A204.1 (cell line): ENCODE data around the gene DNAJC1.
"Not testable (repeated sequence)": the region's sequence is repeated elsewhere in the genome, so short reads cannot be mapped to it uniquely, and the experiment has no call there.

Experiments
- FAIRE-seq: peaks from 2 replicates; lab custom pipeline; 2012; peaks lifted over from hg19 to GRCh38; lab: Jason Lieb, UNC

The DNAJC1 gene

DNA sequence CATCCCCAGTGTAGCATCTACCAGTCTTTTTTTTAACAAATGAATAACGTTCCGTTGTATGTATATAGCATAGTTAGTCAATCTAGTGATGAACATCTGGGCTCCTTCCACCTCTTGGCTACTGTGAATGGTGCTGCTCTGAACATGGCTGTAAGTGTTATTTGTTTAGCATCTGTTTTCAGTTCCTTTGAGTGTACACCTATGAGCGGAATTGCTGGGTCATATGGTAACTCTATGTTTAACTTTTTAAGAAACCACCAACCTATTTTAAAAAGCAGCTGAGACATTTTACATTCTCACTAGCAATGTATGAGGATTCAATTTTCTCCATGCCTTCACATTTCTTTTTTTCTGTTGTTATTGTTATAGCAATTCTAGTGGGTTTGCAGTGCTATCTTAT is 178.2 kb downstream of the DNAJC1 start:
- no peak for FAIRE-seq

DNA sequence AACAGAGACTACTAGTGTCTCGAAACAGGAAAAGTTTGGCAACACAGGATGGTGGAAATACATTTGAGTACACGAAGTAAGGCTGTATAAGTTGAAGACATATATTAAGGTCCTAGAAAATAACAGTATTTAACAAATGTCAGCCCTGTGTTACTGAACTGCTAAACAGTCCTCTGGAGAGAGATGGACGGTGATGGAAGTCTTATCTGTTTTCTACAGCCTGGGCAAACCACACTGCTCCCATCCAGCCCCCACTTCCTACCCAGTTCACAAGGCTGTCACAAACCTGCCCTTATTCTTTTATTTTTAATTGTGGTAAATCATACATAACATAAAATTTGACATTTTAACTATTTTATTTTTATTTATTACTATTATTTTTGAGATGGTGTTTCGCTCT is 179.1 kb downstream of the DNAJC1 start:
- no peak for FAIRE-seq

DNA sequence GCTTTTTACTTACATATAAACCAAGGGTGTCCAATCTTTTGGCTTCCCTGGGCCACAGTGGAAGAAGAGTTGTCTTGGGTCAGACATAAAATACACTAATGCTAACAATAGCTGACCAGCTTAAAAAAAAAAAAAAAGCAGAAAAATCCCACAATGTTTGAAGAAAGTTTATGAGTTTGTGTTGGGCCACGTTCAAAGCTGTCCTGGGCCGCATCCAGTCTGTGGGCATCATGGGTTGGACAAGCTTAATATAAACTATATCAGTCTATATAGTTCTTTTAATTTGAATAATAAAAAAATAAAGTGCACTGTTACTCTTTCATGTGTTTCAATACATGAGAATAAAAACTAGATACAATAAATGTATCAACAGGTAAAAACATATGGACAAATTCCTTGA is 179.9 kb downstream of the DNAJC1 start:
- FAIRE-seq = no peak

DNA sequence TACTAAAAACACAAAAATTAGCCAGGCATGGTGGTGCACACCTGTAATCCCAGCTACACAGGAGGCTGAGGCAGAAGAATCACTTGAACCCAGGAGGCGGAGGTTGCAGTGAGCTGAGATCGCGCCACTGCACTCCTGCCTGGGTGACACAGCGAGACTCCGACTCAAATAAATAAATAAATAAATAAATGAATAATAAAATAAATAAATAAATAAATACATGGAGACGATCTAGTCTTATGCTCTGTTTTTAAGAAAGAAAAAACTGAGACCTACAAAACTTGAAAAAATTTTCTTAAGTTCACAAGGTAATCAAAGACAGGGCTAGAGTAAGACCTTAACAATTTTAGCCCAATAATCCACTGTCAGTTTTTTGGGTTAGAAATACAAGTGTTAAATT is 181.3 kb downstream of the DNAJC1 start:
- FAIRE-seq = not testable (repeated sequence)

DNA sequence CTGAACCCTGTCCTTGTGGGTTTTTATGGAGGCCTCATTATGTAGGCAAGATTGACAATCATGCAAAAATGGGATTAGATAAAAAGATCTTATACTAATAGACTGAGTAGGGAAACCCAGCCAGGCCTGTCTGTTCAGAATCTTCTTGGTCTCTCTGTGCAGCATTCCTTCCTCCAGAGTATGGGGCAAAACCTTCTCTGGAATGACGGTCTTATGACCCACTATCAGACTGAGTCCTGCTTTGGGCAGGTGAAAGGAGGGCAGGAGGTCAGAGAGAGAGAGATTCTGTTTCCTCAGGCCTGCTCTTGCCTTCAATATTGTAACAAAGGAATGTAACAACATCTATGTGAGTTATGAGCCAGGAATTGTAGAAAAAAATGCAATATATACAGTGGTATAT is 182.6 kb downstream of the DNAJC1 start:
- FAIRE-seq = no peak

DNA sequence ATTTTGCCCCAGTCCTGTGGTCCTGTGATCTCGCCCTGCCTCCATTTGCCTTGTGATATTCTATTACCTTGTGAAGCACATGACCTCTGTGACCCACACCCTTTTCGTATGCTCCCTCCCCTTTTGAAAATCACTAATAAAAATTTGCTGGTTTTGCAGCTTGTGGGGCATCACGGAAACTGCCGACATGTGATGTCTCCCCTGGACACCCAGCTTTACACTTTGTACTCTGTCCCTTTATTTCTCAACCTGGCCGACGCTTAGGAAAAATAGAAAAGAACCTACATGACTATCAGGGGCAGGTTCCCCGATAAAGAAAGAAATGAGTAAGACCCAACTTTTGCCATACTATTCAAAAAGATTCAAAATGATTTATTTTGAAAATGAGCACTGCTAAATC is 185.1 kb downstream of the DNAJC1 start:
- FAIRE-seq = not testable (repeated sequence)

DNA sequence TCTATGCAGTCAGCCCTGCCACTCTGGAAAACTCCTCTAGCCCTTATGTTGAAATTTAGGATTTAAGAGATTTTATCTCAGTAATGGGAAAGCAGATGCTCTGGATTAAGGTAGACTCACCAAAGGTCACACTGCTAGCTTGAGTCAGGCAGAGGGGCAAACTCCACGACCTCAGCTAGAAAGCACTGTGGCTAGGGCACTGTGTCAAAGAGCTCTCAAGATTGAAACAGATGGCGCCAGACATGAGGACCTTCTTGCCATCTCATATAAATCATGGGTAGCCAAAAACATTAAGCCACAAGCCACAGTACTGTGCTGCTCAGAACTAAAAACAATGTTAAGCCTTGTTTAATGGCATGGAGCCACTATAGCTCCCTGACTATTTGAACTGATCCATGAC is 188.7 kb downstream of the DNAJC1 start:
- no peak for FAIRE-seq

DNA sequence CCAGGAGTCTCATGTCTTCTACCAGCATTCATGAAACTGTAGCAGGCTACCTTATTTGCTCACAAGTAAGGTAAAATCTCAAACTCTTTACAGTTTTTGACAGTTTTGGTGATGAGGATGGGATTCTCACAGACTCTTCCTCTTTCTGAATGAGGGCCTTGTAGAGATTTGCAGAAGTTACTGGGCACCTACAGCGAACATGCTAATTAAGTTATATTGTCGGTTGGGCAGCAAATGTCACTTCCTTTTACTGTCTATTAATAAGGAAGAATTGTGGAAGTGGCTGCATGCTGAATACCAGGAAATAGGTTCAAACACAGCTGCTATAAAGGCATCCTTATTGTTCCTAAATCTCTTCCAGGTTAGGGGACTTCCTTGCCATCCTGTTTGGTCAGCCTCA is 189.6 kb downstream of the DNAJC1 start:
- FAIRE-seq = no peak

DNA sequence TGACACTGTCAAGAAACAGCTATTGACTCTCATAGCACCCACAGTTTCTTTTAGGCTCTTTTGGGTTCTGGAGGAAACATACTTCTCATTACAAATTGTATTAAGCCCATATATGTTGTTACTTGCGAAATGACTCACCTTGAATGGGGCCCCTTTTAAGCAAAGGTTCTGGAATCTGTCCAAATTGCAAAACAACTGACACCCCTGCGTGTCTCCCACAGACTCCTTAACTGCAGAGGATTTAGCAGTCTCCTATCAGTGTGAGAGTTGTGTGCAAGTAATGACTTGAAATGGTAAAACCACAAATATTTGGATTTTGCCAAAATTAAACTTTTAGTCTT is 192.3 kb downstream of the DNAJC1 start:
- FAIRE-seq = no peak

DNA sequence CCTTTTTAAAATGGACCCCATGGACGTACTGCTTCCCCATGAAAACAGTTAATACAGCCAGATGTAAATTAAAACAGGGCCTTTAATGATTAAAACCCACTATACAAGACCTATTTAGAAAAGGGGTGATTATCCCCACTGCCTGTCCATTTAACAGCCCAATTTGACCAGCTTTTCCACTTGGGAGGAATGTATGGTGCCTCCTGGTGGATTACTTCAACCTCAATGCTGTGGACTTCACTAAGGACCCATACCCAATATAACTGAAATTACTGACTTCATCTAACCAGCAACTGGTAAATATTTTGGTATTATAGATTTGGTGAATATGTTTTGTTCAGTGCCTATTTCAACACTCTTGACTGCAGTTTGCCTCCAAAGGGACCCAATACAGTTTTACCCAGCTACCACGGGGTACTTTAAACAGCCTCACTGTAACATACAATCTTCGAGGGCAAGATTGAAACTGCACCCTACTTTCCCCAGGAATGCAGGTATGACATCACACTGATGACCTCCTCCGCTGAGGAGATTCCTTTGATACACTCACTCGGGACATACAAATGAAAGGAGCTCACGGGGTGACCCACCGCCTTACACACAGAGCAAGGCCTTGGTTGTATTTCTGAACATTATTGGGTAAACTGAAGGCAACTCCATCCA is 192.8 kb downstream of the DNAJC1 start:
- no peak for FAIRE-seq

DNA sequence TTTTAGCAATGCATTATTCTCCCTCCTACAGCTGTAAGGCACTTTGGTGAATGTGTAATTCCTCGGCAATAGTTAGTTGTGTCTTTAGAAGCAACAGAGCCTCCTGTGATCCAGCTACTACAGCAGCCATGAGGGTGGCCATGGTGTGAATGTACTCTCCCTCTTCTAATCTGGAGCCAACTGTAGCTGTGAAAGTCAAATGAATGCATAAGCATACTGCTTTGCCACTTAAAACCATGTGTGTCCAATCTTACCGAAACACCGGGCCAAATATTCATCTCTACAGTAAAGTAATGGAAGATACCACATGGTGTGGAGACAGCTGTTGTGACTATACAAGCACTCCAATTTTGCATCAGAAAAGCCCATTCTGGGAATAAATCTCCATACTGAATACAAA is 195.0 kb downstream of the DNAJC1 start:
- FAIRE-seq = no peak

DNA sequence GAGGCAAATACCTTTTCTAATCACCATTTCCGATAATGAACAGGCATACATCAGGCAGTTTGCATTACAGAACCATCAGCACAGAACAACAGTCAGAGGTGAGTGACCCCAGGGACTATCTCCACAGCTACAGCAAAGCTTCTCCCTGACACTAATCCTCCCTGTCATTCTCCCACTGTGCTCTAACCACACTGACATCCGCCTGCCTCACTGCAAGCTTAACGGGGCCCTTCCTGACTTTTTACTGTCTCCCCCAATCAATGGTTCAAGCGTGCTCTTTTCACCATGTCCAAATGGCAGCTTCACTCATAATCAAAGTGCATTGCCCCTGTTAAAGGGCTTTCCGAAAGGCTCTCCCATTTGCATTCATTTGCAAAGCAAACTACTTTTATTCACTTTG is 196.3 kb downstream of the DNAJC1 start:
- FAIRE-seq = no peak

DNA sequence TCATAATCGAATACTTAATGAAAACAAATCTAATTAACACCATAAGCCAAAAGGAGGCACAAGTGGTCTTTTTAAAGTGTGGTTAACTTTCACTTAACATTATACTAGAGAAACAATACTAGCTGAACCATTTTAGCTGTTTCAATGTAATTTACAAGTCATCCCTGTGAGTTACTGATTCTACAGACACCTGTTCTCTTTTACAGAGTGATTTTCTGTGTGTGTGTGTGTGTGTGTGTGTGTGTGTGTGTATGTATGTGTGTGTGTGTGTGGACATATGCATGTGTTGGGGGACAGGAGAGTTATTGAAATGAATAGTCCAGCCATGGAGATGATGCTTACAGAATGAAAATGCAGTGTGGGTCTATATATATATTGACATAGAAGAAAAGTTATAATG is 200.2 kb downstream of the DNAJC1 start:
- no peak for FAIRE-seq

DNA sequence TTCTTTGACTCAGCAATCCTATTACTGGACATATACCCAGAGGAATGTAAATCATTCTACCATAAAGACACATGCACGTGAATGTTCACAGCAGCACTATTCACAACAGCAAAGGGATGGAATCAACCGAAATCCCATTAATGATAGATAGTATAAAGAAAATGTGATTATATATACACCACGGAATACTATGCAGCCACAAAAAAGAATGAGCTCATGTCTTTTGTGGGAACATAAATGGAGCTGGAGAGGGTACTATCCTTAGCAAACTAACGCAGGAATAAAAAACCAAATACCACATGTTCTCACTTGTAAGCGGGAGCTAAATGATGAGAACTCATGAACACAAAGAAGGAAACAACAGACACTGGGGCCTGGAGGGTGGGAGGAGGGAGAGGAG is 201.9 kb downstream of the DNAJC1 start:
- no peak for FAIRE-seq

DNA sequence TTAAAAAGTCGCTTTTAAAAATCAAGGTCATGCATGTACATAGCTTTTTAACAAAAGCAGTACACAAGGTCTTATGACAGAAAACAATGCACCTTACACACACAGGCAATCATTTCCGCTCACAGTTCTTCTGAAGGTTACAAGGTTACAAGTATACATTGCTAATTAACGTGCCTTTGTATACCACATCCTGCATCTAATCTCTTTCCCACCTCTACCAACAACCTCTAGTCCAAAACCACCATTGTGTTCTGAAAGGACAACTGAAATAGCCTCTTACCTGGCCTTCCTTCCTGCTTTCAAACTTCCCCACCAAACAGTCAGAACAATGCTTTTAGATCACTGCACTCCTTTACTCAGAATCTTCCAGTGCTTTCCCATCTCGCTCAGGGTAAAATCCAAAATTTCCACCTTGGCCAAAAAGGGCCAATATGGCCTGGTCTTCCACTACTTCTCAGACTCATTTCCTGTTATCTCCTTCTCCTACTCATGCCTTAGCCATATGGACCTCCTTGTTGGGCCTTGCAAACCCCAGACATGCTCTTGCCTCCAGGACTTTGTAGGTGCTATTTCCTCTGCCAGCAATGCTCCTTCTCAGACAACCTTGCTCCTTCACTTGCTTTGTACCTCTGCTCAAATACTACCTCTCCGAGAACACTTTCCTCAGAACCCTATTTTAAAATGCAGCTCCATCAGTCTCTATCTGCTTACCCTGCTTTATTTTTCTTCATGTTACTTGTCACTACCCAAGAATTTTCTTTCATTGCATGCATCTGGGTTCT is 205.4 kb downstream of the DNAJC1 start:
- FAIRE-seq = no peak

DNA sequence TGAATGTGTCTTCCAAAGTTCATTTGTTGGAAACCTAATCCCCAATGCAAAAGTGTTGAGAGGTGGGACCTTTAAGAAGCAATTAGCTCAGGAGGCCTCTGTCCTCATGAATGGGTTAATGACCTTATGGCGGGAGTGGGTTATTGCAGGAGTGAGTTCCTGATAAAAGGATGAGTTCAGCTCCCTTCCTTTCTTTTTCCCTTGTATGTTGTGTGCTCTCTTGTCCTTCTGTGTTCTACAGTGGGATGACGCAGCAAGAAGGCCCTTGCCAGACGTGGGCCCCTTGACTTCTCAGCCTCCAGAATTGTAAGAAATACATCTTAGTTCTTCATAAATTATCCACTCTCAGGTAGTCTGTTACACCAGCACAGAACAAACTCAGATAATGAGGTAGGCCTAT is 206.0 kb downstream of the DNAJC1 start:
- no peak for FAIRE-seq

DNA sequence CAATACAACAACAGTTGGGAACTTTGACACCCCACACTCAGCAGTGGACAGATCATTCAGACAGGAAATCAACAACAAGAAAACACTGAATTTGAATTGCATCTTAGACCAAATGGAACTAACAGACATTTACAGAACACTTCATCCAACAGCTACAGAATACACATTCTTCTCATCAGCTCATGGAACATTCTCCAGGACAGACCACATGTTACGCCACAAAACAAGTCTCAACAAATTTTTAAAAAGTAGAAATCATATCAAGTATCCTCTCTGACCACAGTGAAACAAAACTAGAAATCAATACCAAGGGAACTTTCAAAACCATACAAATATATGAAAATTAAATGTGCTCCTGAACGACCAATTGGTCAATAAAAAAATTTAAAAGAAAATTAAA is 212.3 kb downstream of the DNAJC1 start:
- no peak for FAIRE-seq

DNA sequence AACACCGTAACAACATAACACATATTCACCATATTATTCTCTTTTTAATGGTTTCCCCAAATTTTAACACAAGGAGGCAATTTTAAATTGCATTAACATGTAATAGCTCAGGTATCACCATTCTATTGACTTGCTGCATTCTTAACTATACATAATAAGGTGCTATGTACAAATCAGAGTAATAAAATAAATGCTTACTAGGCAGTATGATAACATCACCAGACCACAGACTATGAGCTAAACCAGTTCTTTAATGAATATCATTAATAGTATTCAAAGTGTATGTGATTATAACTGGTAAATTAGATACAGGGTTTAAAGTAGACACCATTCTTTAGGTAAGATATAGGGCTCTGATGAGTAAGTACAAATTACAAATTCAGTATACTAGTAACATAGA is 226.6 kb downstream of the DNAJC1 start:
- FAIRE-seq = no peak

DNA sequence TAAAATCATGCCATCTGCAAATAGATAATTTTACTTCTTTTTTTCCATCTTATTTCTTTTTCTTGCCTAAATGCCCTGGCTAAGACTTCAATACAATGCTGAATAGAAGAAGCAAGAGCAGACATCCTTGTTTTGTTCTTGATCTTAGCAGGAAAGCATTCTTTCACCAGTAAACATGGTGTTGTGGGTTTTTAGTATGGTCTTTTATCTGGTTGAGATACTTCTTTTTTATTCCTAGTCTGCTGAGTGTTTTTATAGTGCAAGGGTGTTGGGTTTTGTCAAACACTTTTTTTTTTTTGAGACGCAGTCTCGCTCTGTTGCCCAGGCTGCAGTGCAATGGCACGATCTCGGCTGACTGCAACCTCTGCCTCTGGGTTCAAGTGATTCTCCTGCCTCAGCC is 232.3 kb downstream of the DNAJC1 start:
- no peak for FAIRE-seq

DNA sequence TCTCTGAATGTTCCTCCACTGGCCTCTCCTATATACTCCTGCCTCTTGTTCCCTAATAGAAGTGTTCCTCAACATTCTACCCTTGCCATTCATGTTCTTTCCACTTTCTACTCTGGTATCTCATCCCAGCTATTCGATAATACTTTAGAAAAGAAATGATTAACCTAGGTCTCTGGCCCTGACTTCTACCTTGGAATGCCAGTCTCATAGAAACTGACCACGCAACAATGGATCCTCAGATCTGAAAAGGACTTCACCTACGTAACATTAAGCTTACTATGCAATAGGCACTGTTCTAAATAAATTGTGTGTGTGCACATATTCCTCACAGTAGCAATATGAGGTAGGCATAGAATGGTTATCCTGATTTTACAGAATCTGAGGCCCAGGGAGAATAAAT is 234.5 kb downstream of the DNAJC1 start:
- FAIRE-seq = no peak

DNA sequence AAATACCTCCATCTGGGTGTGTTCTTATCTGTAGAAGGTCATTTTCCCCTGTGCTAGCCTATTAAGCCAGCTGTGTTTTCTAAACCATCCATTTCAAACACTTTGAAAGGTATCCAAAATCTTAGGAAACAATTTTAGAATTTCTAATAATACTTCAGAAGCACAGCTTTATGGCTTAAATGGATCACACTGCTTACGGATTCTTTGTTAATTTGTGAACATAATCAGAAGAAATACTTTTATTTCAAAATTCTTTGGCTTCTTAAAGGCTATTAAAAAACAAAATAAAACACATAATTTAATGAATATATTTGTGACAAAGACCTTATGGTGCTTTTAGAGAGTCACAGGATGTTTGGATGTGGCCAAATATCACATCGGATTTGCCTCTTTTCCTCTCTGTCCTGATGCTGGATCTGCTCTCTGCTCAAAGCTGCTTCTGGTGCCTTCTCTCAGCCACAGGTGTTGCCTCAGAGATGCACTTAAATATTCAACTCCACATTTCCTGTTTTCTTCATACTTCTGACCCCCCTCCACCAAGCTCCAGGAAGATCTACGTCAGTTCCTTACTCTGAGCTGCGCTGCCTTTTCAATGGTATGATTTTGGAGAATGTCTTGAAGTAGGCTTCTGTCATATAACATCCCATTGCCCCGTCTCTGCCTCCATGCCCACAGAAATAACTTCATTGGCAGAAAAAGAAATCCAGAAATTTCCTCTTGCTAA is 238.9 kb downstream of the DNAJC1 start:
- FAIRE-seq = no peak

DNA sequence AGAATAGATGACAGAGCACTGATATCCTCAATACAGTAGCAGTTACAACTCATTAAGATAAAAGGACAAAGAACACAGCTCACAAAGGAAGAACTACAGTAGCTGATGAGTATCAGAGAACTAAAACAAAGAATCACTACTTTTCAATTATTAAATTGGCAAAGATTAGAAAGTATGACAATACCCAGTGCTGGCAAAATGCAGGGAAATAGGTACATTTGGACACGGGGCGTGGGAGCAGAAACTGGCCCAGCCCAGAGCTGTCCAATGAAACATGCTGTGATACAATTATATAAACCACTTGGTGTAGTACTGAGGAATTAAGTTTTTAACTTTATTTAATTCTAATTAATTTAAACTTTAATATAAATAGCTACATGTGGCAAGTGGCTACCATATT is 243.2 kb downstream of the DNAJC1 start:
- no peak for FAIRE-seq

DNA sequence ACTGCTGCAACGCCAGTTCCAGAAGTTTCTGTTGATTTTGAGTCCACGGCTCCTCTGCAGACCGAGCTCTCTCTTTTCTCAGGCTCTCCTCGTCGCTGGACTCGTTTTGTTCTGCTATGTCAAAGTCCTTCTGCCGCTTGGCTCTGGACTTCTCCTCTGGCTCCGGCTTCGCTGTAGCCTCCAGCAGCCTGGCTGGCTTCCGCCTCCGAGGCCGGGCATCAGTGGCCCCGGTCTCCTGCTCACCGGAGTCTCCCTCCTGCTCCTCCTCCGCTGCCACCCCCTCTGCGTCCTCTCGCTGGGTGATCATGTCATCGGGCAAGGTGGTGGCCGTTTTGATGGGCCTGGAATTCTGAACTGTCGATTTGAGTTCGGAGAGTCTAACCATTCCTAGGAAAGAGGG is 244.3 kb downstream of the DNAJC1 start:
- no peak for FAIRE-seq

DNA sequence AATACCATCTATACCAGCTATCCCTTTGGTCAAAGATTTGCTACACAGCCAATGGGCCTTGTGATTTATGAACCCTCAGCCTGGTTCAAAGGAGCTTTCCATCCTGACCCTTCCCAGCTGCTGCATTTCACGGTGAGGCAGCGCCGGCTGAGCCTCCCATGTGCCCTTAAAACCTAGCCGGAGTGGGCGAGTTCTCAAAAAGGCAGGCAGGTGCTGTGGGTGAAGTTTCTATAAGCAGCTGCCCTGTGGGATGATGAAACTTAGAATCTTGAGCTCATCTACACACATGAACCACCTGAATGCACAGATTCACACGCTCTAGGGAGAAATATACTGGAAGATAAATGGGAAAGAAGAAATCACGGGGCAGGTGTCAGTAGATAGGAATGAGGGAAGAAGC is 244.8 kb downstream of the DNAJC1 start:
- no peak for FAIRE-seq
